Prostate gland (tissue), 2 donors: ENCODE results near the gene CFAP20DC.

Experiments used
- POLR2A ChIP-seq: fragments of 450-650 bp; IDR thresholded peaks from one replicate; pipeline ENCODE4 v1.6.1; 2016; ENCODE audit warnings: antibody characterized with exemption, mild to moderate bottlenecking
- TF ChIP-seq, protein P1 (sequence below), 4 experiments: fragments of 200-600 bp in 2 of 4; fragments of 450-650 bp in 2 of 4; sonication (generic) in 2 of 4; IDR thresholded peaks; 1 replicate in 3 of 4; 2 replicates in 1 of 4; pipeline ENCODE4 v1.5.1; 2016 to 2019; ENCODE audit warnings: antibody characterized with exemption in 4 of 4, mild to moderate bottlenecking in 2 of 4, moderate library complexity in 2 of 4

DNA sequence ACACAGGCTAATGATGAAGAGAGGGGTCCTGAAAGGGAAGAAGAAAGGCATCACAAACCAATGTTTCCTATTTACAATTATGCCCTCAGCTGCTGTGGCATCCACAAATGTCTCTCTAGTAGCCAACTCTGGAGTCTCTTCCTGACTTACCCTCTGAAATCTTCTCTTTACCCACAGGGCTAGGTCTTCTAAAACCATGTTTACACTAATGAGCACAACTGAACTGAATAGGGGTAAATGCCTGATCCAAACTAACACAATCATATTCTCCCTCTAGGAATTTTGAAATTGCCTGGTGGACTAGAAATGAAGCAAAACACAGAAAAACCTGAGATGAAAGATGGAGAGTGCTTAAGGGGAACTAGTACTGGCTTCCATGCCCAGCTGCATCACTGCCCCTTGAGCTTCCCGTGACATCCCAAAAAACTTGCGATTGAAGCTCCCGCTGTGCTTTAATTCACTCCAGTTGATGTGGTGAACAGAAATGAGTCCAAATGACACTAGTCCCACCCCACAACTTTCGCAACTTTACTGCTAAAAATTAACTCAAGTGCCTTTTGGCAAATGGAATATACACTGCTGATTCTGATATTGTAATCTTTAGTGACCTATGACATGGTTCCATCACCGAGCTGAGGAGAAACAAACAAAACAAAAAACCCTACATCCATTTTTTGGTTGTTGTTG is 32.8 kb downstream of the CFAP20DC start:
- TF ChIP-seq, protein P1, sequence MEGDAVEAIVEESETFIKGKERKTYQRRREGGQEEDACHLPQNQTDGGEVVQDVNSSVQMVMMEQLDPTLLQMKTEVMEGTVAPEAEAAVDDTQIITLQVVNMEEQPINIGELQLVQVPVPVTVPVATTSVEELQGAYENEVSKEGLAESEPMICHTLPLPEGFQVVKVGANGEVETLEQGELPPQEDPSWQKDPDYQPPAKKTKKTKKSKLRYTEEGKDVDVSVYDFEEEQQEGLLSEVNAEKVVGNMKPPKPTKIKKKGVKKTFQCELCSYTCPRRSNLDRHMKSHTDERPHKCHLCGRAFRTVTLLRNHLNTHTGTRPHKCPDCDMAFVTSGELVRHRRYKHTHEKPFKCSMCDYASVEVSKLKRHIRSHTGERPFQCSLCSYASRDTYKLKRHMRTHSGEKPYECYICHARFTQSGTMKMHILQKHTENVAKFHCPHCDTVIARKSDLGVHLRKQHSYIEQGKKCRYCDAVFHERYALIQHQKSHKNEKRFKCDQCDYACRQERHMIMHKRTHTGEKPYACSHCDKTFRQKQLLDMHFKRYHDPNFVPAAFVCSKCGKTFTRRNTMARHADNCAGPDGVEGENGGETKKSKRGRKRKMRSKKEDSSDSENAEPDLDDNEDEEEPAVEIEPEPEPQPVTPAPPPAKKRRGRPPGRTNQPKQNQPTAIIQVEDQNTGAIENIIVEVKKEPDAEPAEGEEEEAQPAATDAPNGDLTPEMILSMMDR (IDR thresholded peaks at IDR 0.05), result no peak
- TF ChIP-seq POLR2A, result no peak
